GM19240 (cell line): ENCODE results near the gene ING1.
"Not testable (repeated sequence)": the region's sequence is repeated elsewhere in the genome, so short reads cannot be mapped to it uniquely, and the experiment has no call there.

Experiments used
- DNase-seq: peaks from one replicate; pipeline ENCODE4 v3.0.0; 2011; ENCODE audit warnings: low spot score; ENCODE audit not compliant: insufficient read length

The ING1 gene

DNA sequence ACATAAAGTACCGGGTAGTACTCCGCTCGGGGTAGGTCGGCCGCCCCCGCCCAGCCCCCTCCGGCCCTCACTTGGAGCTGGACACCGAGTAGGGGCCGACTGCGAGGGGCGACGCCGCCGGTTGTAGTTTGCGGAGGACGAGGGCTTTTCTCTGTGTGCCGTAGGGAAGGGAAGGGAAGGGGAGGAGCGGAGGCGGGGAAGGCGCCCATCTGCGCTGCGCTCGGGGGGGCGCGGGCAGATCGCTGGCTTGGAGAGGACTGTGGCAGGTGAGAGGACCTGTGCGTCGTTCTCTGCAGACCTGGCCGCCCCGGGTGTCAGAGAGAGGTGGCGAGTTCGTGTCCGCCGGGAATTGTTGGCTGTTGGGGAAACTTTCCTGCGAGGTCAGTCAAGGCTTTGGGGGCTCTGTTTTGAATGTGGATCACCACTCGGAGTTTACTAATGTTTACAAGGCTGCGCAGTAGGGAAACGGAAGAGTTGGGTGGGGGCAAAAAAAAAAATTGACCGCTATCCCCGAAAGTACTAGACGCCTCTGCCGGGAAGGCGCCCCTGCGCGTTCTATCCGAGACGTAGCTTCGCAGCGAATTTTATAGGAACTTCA lies 1.4 kb downstream of the ING1 start:
- DNase-seq = no peak

DNA sequence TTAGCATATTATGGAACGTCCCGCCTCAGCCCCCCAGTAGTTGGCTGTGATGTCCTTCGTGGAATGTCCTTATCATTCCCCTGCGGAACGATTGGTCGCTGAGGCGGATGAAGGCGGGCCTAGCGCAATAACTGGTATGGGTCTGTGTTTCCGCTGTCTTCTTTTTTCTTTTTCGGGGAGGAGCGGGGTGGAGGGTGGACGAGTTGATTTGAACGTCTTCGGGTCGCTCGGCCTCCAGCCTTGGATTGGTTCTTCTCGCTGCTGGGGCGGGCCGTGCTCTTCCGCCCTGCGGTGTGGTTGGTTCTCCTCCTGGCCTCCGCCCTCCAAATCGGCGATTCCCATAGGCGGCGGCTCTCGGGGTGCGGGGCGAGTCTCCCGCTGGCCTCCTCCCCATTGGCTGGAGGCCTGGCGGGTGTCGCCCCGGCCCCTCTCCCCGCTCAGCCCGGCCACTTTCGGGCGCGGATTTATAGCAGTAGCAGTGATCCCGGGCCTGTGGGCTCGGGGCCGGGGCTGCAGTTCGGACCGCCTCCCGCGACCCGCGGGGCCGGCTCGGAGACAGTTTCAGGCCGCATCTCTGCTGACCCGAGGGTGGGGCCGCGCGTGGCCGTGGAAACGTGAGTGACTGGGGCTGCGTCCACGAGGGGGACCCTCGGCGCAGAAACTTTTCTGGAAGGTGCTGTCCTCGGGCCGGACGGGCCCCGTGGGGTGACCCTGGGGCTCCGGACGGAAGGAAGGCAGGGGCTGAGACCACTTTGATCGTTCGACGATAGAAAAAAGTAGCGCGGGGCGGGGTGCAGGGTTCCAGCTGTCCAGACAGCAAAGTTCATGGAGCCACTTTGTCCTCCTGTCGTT lies 2.1 kb downstream of the ING1 start:
- DNase-seq = peak; percentile 95

DNA sequence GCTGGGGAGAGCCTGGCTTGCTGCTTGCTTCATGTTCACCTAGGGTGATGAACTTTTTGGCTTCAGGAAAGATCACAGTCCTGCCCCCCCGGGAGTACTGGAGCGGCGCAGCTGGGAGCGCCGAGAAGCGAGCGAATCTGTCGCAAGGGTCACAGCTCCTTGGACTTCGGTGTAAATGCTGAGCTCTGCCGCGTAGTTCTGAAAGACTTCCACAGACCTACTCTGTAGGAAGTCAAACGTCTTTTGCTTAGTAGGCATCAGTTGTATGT lies 2.7 kb downstream of the ING1 start:
- DNase-seq = no peak

DNA sequence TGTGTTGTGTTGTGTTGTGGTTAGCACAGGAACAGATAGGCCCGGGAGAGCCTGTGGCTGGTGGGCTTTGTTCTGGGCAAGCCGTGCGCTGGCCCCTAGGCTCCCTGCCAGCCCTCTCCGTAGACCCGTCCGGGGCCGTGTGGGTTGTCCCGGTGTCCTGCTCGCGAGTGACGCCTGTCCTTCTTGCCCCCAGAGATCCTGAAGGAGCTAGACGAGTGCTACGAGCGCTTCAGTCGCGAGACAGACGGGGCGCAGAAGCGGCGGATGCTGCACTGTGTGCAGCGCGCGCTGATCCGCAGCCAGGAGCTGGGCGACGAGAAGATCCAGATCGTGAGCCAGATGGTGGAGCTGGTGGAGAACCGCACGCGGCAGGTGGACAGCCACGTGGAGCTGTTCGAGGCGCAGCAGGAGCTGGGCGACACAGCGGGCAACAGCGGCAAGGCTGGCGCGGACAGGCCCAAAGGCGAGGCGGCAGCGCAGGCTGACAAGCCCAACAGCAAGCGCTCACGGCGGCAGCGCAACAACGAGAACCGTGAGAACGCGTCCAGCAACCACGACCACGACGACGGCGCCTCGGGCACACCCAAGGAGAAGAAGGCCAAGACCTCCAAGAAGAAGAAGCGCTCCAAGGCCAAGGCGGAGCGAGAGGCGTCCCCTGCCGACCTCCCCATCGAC lies 5.7 kb downstream of the ING1 start:
- no peak for DNase-seq

DNA sequence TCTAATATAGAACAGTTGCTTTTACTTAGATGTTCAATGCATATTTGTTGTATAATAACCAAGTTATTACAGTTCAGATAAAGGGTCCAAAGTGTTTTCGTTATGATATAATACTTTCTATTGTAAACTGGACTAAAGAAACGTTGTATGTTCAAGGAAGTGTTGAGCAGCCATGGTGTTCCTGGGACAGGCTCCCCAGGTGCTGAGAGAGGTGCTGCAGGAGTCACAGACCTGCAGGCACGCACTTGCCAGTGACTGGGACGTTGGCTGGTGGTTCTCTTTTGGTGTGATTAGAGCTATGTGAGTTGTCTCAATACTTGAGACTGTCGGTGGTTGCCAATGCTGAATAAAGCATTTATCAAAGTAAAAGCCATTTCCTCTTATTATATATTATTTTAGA lies 9.5 kb downstream of the ING1 start:
- no peak for DNase-seq

DNA sequence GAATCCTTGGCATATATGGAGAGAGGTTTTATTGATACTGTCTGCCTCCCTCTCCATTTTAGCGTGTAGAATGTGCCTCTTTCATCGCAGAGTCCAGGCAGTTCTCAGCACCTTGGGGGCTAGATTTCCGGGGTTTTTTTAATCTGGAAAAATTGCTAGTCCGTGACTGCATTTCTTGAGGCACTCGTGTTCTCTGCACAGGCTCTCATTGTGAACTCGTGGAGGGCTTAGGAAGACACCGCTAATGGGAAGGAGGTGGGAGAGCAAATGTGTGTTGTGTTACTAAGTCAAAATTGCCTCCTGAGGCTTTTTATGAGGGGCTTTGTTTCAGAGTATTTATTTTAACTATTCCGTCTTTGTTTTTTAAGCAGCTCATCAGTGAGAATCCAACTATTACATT lies 10.1 kb downstream of the ING1 start:
- no peak for DNase-seq

DNA sequence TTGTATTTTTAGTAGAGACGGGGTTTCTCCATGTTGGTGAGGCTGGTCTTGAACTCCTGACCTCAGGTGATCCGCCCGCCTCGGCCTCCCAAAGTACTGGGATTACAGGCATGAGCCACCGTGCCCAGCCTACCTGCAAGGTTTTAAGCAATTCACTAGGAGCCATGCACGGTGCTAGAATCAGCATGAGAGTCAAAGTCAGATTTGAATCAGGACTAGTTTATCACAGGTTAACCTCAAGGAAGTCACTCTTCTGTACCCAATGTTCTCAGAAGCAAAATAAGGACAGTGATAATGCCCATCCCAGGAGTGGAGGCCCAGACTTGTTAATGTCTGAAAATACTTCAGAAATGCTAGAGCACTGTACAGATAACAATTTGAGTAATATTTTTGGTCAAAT lies 12.7 kb downstream of the ING1 start:
- DNase-seq = not testable (repeated sequence)

DNA sequence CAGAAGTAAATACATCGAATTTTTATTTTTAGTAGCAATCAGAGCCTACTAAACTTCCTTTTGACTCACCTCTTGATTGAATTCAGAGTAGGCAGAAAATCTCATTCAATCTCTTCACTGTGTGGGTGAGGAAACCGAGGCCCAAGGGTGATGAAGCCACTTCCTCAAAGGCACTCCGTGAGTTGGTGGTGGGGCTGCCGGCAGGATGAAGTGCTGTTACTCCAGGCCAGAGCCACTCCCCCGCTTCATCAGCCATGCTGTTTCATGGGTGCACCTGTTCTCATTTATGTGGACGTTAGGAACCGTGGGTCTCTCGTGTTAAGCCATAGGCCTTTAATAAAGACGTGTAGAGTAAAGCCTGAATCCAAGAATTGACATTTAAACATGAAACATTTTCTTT lies 13.2 kb downstream of the ING1 start:
- no peak for DNase-seq

DNA sequence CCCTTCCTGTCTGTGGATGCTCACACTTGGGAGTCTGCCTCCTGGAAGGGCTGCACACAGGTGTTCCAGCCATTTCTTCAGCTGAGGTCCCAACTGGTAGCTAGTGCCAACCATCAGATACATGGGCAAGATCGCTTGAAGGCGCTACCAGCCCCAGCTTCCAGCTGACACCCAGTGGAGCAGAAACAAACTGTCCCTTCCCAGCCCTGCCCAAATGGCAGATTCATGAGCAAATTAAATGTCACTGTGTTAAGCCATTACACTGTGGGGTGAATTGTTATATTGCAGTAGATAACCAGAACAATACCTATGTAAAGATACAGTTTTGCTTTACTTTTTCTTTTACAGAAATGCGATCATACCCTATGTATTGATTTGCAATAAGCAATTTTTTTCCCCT lies 17.6 kb downstream of the ING1 start:
- DNase-seq = no peak

DNA sequence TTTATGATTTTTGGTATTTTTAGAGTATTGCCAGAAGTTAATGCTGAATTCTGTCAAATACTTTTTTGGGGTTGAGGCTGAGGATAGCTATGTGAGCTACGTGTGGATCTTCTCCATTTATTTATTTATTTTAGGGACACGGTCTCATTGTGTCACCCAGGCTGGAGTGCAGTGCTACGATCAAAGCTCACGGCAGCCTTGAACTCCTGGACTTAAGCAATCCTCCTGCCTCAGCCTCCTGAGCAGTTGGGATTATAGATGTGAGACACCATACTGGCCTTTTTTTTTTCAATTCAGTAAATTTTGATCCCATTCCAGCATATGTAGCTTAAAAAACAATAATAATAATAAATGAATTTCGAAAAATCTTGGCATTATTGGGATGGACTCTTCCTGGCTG lies 21.1 kb downstream of the ING1 start:
- no peak for DNase-seq

DNA sequence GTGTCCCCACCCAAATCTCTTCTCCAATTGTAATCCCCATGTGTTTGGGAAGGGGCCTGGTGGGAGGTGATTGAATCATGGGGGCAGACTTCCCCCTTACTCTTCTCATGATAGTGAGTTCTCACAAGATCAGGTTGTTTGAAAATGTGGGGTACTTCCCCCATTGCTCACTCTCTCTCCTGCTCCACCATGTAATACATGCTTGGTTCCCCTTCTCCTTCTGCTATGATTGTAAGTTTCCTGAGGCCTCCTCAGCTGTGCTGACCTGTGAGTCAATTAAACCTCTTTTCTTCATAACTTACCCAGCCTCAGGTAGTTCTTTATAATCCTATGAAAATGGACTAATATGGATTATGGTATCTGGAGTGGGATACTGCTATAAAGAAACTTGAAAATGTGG lies 24.1 kb downstream of the ING1 start:
- DNase-seq = no peak

DNA sequence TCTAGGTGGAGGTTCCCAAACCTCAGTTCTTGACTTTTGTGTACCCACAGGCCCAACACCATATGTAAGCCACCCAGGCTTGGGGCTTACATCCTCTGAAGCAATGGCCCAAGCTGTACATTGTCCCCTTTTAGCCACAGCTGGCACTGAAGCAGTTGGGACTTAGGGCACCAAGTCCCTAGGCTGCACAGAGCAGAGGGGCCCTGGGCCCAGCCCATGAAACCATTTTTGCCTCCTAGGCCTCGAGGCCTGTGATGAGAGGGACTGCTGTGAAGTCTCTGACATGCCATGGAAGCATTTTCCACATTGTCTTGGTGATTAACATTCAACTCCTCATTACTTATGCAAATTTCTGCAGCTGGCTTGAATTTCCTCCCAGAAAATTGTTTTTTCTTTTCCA lies 30.2 kb downstream of the ING1 start:
- DNase-seq = no peak

DNA sequence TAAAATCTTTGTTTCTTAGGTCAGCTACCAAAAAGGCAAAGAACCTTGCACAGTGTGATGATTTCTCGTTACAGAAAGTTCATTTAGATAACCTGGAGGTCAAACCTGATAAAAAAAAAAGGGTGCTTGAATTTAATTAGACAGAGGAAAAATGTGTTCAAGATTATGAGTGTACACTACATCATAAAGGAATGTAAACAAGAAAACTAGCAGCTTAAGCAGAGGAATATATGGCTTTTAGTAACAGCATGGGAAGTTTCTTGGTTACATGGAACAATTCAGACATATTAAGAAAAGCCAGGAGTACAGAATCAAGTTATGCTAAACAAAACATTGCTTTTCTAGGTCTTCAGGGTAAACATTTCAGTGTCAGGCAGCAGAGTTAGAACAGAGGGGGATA lies 32.9 kb downstream of the ING1 start:
- no peak for DNase-seq

DNA sequence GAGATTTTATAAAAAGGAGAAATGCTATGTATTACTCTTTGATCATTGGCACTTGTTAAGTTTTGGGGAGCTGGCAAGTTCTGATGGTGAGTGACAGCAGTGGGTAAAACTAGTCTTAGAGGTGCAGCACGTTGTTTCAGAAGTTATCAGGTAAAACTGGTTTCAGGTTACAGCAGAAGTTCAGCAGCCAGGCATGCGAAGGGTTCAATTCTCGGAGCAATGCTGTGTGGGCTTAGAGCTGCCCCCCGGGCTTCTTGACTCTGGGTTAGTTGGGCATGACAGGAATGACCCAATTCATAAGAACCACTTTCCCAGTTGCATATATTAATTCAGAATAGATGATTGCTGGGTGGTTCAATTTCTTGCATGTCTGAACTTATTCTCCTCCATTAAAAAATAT lies 34.8 kb downstream of the ING1 start:
- DNase-seq = no peak

DNA sequence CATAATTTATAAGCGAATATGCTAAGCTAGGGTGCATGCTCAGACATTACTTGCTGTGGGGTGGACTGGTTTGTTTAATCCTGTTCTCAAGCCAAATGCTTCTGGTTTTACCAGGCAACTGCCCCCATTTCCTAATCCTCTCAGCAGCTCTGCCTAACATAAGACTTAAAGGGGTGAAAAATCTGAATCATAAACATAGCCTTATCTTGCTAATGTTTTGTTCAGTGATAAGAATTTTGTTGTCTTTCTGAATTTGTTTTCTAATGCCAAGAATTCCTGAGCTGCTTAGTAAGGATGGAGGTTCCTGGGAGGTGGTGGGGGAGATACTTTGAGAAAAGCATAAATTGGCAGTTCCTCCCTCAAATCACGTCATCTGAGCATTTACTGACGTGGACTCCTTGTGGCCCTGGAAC lies 42.7 kb downstream of the ING1 start:
- DNase-seq = no peak

DNA sequence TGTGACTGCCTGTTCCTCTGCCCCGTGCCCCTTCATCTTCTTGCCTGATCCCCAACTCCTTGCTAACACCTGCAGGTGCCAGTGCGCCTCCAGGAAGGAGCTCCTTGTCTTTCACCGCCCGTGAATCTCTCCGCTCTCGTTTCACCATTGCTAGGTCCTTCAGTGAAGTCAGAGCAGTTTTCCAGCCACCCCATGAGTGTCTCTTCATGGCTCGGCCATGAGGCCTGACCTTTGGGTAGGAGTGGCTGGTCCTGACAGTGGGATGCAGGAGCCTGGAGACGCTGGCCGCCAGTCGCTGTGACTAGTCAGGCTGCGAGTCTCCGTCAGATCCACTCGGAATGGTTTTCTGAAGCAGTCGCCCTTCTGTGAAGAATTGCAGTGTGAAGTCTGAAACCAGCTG lies 43.8 kb downstream of the ING1 start:
- DNase-seq = no peak

DNA sequence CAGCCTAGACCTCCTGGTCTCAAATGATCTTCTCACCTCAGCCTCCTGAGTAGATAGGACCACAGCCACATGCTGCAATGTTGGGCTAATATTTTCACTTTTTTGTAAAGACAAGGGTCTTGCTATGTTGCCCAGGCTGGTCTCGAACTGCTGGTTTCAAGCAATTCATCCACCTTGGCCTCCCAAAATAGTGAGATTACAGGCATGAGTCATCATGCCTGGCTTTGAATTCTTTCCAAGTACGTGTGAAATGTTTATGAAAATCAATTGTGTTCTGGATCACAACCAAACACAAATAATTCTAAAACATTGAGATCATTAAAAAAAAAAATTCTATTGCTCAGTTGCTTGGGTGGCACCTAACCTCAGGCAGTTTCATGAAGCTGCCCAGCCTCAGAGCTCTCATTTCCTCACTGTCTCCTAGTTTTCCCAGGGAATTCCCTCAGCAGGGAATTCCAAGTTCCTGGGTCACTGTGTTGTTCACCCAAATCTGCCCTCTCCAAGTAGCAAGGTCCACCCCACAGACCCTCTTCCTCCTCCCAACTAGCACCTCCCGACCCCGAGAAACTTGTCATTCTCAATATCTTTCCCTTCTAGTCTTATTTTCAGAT lies 44.8 kb downstream of the ING1 start:
- no peak for DNase-seq

DNA sequence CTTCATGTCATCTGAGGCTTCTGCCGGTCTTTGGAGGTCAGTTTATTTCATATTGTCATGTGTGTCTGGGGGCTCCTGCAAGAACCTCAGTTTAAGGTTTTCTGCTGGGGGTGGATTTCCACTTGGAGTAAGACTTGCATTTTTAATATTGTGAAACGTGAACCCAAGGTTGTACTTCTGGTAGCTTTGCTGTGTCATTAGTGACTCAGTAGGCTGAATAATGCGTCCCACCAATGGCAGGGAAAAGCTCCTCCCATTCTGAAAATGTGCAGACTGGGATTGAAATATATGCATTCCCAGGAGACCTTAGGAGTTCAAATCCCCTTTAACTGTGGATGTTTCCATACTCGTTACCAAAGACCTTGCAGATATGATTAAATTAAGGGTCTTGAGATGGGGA lies 46.2 kb downstream of the ING1 start:
- DNase-seq = no peak

DNA sequence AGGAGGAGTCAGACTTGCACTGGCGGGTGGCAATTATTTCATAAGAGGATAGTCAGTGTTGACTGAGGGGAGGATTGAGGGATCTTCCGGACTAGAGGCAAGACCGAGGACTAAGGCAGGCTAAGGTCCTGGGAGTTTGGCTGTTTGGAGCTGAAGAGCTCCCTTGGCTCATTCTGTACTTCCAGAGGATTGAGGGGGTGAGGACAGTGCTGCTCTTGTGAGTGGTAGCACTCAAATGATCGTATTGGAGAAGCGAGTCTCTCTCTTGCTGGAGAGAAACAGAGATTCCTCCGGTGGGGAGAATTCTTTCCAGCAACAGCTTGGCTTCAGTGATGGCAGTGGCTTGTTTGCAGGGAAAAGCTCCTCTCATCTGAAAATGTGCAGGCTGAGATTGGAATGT lies 47.1 kb downstream of the ING1 start:
- DNase-seq = no peak

DNA sequence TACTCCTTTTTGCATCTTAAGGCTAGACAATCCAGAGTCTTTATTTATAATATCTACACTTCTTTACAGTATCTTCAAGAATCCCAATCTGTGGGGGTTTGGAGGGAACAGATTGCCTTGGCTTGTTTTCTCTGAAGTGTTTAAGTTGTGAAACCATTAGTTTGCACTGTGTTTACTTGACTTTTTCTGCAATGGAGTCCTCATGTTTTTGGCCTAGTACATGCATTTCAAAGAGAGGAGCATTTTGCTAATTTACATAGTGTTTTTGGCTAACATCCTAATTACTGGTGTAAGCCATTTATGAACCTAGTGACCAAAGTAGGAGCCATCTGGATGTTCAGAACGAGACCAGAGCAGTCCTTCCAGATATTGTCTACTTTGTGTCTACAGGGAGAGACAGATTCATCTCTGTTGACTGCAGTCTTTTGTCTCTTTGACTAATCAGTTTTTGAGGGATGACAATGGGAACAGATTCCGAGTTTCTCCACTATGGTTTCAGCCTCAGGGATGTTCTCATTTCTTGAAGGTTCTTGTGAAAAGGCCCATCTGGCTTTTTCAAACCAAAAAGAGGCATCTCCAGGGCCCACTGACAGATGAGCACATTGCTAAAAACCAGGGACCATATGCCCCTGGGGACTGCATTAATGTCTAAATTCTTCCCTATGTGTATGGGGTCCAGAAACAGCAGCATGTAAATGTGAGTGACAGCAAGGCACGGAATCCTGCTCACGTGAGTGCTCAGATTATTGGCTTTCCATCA lies 53.4 kb downstream of the ING1 start:
- no peak for DNase-seq

DNA sequence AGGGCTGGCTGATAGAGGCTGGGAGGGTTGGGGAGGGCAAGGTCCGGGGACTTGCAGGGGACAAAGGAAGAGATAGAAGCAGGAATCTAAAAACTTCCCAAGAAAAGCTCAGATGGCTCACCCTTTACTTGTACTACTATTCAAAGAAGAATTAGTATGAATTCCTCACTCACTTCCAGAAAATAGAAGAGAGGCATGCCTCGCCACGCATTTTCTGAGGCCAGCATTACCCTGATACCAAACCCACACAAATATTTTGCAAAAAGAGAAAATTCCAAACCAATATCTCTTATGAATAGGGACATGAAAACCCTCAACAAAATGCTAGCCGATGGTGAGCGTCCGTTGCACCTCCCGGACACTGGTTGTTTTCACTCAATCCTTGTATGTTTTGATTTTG lies 54.0 kb downstream of the ING1 start:
- no peak for DNase-seq

DNA sequence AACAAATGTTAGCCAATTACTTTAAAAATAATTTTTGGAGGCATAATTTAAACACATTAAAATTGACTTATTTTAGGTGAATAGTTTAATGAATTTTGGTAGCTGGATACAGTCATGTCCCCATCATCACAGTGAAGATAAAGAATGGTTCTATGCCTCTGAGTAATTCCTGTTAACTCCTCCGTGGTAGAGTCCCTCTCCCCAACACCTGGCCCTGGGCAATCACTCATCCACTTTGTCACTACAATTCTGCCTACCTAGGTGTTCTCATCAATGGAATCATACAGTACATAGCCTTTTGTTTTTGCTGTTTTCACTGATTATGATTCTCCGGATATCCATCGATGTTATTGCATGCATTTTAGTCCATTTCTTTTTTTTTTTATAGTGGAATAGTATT lies 55.6 kb downstream of the ING1 start:
- DNase-seq = no peak
